ENCODE results near the gene LRRTM4. TPM values are rescaled to one million over a fixed set of nuclear protein-coding genes. Genes with fewer than 3 reads are reported as not detected.

The LRRTM4 gene
- polyA plus RNA-seq, 1 of the 3 experiments (the other 2 are of a cell fraction) = 0.10 TPM

GRCh38 chr2:77310416-77310815, 211.8 kb downstream of the LRRTM4 start:
- H3K27me3 ChIP-seq (ENCODE audit: insufficient read depth) = no peaks in the 10 kb centered on the region
- ChIA-PET POLR2A (no interaction called here), CTCF (no interaction called here)
- no peaks in the 10 kb centered on the region; a peak in 1 of 4 replicates for H3K4me1 ChIP-seq (ENCODE audit: control insufficient read depth in 1 of 2, insufficient read depth in 2 of 2, low read depth in 1 of 2, low read length in 1 of 2)
- H3K79me2 ChIP-seq (ENCODE audit: insufficient read depth) = no peaks in the 10 kb centered on the region
- H3K9me3 ChIP-seq = no peaks in the 10 kb centered on the region
- H3F3A ChIP-seq (replicated peaks; ENCODE audit: insufficient read depth) = no peaks in the 10 kb centered on the region
- H3K9ac ChIP-seq = no peak overlapping the region
- H3K4me2 ChIP-seq = no peak overlapping the region
- no peak overlapping the region for H3K4me3 ChIP-seq (ENCODE audit: low read depth in 2 of 2, low read length in 1 of 2)
- H4K20me1 ChIP-seq (ENCODE audit: insufficient read depth) = no peaks in the 10 kb centered on the region
- H2AFZ ChIP-seq (ENCODE audit: low read depth) = no peak overlapping the region
- no peak overlapping the region; a peak in 1 of 4 replicates for H3K27ac ChIP-seq (ENCODE audit: low read depth in 2 of 2, low read length in 1 of 2)
- no peaks in the 10 kb centered on the region for H3K9me2 ChIP-seq
- no peak for DNase-seq
- TF ChIP-seq USF2 (IDR thresholded peaks at IDR 0.05; ENCODE audit: borderline replicate concordance, low read depth, low read length) (no peak), CHD2 (IDR thresholded peaks at IDR 0.05; ENCODE audit: low read length, partially characterized antibody) (no peak), ELF1 (IDR thresholded peaks at IDR 0.05) (no peak), YY1 (IDR thresholded peaks at IDR 0.05; ENCODE audit: low read depth) (no peak), SIN3A (IDR thresholded peaks at IDR 0.05; ENCODE audit: borderline replicate concordance, low read depth, low read length) (no peak), NFIC (IDR thresholded peaks at IDR 0.05; ENCODE audit: borderline replicate concordance) (no peak), IRF3 (IDR thresholded peaks at IDR 0.05; ENCODE audit: low read depth, low read length) (no peak), RAD21 (IDR thresholded peaks at IDR 0.05; ENCODE audit: low read length) (no peak), EP300 (IDR thresholded peaks at IDR 0.05; ENCODE audit: borderline replicate concordance in 1 of 2, low read depth in 1 of 2, low read length in 1 of 2) (no peak), MAX (IDR thresholded peaks at IDR 0.05; ENCODE audit: low read depth) (no peak), NRF1 (IDR thresholded peaks at IDR 0.05; ENCODE audit: low read depth, low read length) (no peak), EZH2phosphoT487 (IDR thresholded peaks at IDR 0.05; ENCODE audit: borderline replicate concordance, low read depth) (no peak), TEAD4 (IDR thresholded peaks at IDR 0.05; ENCODE audit: borderline replicate concordance, insufficient read depth) (no peak), RCOR1 (IDR thresholded peaks at IDR 0.05; ENCODE audit: low read length) (no peak), RXRA (IDR thresholded peaks at IDR 0.05; ENCODE audit: borderline replicate concordance, low read depth) (no peak), GATA2 (CRISPR knock-in tag; IDR thresholded peaks at IDR 0.05) (no peak), REST (IDR thresholded peaks at IDR 0.05; ENCODE audit: low read depth, low read length) (no peak), GABPA (IDR thresholded peaks at IDR 0.05; ENCODE audit: low read depth) (no peak)
- H3K36me3 ChIP-seq (replicated peaks in 1 of 2; ENCODE audit: control insufficient read depth in 1 of 2, insufficient read depth in 2 of 2, low read length in 1 of 2) = no peaks in the 10 kb centered on the region
- 11% methylated on average over 3 of the region's 3 CpGs for WGBS (ENCODE audit: low lambda C conversion rate)

All from SK-N-SH (cell line).